GM12875 (cell line): ENCODE results near the gene SIRT3.

Experiments
- H3K4me3 ChIP-seq: one replicate; pipeline ENCODE4 v1.5.1; 2011; ENCODE audit warnings: low read depth, low read length, control low read depth
- TF ChIP-seq, protein P1 (sequence below): IDR thresholded peaks from 2 replicates; pipeline ENCODE4 v1.5.1; 2011; ENCODE audit warnings: low read depth, mild to moderate bottlenecking, control low read depth, inconsistent platforms, low read length, moderate library complexity, borderline replicate concordance; ENCODE audit not compliant: insufficient read depth

The SIRT3 gene

DNA sequence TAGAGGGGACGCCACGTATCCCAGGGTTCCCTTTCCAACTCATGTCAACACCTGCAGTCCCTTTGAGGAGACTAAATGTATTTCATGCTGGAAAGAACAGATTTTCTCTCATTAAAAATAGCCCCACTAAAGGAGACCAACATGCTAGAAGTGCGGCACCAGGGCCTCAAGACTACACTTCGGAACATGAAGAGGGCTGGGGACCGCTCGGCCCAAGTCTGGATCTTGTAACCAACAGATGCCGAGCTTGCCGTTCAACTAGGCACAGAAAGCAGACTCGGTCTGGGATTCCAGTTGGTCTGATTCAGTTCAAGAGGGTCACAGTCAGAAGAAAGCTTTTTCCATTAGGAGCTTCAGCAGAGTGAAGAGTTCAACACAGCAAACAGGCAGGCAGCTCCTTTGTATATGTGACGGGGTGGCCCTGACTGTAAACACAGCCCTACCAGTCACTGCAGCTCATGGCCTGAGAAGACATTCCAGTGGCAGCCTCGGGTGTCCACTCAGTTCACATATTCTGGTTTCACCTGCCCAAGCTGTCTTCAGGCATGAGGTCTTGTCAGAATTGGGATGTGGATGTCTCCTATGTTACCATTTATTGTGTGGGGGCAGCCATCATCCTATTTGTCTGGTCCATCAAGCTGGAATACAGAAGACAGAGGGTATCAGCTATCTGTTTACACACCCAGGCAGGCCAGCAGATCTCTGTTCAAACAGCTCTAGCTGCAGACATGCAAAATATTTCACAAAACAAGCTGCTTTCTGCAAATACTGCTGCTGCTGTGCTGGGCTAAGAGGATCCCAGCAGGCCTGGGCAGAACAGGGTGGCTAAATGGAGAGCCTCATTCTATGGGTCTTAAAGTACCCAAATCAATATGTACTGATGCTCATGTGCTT is 19.8 kb downstream of the SIRT3 start:
- no peak overlapping the region for H3K4me3 ChIP-seq
- TF ChIP-seq, protein P1, sequence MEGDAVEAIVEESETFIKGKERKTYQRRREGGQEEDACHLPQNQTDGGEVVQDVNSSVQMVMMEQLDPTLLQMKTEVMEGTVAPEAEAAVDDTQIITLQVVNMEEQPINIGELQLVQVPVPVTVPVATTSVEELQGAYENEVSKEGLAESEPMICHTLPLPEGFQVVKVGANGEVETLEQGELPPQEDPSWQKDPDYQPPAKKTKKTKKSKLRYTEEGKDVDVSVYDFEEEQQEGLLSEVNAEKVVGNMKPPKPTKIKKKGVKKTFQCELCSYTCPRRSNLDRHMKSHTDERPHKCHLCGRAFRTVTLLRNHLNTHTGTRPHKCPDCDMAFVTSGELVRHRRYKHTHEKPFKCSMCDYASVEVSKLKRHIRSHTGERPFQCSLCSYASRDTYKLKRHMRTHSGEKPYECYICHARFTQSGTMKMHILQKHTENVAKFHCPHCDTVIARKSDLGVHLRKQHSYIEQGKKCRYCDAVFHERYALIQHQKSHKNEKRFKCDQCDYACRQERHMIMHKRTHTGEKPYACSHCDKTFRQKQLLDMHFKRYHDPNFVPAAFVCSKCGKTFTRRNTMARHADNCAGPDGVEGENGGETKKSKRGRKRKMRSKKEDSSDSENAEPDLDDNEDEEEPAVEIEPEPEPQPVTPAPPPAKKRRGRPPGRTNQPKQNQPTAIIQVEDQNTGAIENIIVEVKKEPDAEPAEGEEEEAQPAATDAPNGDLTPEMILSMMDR, result no peak

DNA sequence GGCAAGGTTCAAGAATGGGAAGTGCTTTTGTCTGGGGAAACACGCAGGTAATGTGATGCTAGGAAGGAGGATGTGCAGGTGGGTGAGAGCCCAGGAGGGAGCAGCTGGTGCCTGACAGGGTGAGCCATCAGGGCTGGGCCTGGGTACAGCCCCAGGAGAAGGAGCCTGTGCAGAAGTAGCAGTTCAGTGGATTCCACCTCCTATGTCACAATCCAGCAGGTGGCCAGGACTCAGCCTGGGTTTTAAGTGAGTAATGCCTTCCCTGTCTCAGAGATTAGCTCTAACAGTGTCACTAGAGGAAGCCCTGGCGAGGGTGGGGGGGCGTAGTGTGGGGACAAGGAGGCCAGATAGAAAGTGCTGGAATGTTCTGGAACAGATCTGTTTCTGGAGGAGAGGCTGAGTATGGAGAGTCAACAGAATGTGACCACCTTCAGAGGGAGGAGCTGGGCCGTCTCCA is 20.5 kb downstream of the SIRT3 start:
- TF ChIP-seq, protein P1, result no peak
- H3K4me3 ChIP-seq, result no peak overlapping the region

DNA sequence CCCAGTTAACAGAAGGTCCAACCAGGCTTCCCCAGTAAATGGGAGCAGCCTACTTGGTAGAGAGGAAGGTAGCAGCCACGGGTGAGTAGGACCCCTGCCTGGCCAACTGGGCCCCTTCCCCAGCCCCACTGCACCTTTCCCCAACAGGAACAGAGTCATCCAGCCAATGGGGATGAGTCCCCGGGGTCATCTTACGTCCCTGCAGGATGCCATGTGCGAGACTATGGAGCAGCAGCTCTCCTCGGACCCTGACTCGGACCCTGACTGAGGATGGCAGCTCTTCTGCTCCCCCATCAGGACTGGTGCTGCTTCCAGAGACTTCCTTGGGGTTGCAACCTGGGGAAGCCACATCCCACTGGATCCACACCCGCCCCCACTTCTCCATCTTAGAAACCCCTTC is 22.1 kb downstream of the SIRT3 start:
- TF ChIP-seq, protein P1, result no peak
- H3K4me3 ChIP-seq, result no peak overlapping the region

DNA sequence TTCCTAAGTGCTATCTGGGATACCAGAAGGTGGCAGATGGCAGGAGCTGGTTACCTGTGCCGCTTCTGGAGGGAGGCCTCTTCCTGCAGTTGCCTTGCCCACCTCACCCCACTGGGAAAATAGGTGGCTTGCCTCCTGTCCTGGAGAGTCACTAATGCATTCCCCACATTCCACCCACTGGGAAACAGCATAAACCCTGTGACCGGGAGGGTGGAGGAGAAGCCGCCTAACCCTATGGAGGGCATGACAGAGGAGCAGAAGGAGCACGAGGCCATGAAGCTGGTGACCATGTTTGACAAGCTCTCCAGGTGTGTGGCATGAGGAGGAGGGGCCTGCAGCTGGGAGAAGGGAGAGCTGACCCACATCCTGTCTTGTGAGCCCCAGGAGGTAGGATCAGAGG is 23.0 kb downstream of the SIRT3 start:
- TF ChIP-seq, protein P1, result no peak
- no peak overlapping the region for H3K4me3 ChIP-seq

DNA sequence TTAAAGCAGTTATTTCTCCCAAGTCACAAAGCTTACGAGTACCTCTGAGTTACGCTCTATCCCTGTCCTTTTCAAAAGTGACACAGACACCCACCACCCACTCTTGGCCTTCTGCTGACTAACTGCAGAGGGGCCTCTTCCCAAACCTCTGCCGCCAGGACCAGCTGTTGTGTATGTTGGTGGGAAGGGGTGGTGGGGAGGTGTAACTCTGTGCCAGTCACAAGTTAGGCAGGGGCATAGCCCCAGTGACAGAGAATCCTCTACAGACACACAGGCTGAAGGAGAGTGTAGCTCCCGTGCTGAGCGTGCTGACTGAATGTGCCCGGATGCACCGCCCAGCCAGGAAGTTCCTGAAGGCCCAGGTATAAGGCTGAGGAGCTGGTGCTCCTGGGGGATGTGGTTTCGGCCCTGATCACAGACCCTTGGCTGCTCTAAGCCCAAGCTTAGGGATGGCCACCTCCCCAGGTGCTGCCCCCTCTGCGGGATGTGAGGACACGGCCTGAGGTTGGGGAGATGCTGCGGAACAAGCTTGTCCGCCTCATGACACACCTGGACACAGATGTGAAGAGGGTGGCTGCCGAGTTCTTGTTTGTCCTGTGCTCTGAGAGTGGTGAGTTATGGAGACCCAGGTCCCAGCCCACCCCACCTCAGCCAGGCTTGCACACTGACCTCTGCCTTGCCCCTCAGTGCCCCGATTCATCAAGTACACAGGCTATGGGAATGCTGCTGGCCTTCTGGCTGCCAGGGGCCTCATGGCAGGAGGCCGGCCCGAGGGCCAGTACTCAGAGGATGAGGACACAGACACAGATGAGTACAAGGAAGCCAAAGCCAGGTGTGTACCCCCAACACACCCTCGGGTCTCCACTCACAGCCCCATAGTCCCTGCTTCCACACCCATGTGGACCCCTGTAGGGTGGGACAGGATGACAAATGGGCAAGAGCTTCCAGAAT is 23.7 kb downstream of the SIRT3 start:
- TF ChIP-seq, protein P1, result no peak
- H3K4me3 ChIP-seq, result no peak overlapping the region

DNA sequence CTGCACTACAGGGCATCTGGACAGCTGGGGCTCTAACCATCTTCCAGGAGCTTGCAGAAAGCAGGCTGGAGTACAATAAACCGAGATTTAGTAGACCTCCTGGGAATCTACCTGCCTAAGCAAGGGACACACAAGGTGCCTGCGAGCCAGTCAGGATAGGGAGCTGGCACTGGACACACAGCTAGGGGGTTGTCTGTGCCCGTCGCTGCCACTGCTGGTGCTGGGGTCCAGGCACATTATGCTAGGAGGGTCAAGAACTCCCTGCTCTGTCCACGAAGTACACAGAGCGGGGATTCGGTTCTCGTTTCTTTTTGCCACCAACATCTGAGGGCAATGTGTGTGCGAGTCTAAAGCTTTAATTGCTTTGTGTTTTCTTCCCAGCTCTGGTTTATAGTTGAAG is 24.4 kb downstream of the SIRT3 start:
- TF ChIP-seq, protein P1, result no peak
- H3K4me3 ChIP-seq, result no peak overlapping the region
